GM12864 (cell line): ENCODE measurements around the gene OBP2A.

Experiments used
- DNase-seq: peaks from one replicate; pipeline ENCODE4 v3.0.0-alpha.2; 2011; ENCODE audit warnings: low read depth
- H3K4me3 ChIP-seq: 2 replicates; pipeline ENCODE4 v1.5.1; 2011; ENCODE audit warnings: mild to moderate bottlenecking, low read depth, low read length, control low read depth
- CTCF ChIP-seq: IDR thresholded peaks from 2 replicates; pipeline ENCODE4 v1.5.1; 2011; ENCODE audit warnings: low read depth, mild to moderate bottlenecking, moderate library complexity, low read length, control low read depth, inconsistent platforms; ENCODE audit errors: missing control alignments

Gene OBP2A

GRCh38 chr9:135579889-135580660 lies 34.1 kb downstream of the OBP2A start:
- no peak overlapping the region for H3K4me3 ChIP-seq
- no peak for TF ChIP-seq CTCF
- DNase-seq = no peak

GRCh38 chr9:135580664-135581380 lies 34.9 kb downstream of the OBP2A start:
- TF ChIP-seq CTCF = no peak
- DNase-seq = no peak
- H3K4me3 ChIP-seq = no peak overlapping the region

GRCh38 chr9:135581636-135582426 lies 35.9 kb downstream of the OBP2A start:
- no peak for DNase-seq
- no peak overlapping the region for H3K4me3 ChIP-seq
- no peak for TF ChIP-seq CTCF

- no peak overlapping the region for H3K4me3 ChIP-seq
- TF ChIP-seq CTCF = no peak
- no peak for DNase-seq
Measured at GRCh38 chr9:135582541-135582940, 36.6 kb downstream of the OBP2A start.

- TF ChIP-seq CTCF = no peak
- H3K4me3 ChIP-seq = no peak overlapping the region
- DNase-seq = no peak
Measured at GRCh38 chr9:135582966-135583687, 37.2 kb downstream of the OBP2A start.

- no peak for TF ChIP-seq CTCF
- DNase-seq = no peak
- no peak overlapping the region for H3K4me3 ChIP-seq
Measured at GRCh38 chr9:135583688-135584011, 37.7 kb downstream of the OBP2A start.
